GM18502 (cell line): ENCODE results near the gene SNAI3.

Experiments used
- ATAC-seq: cut with Tn5 transposase; IDR thresholded peaks from one replicate; pipeline ENCODE4 v1.9.1; 2021; ENCODE audit warnings: mild to moderate bottlenecking; ENCODE audit not compliant: unreplicated experiment, poor library complexity

SNAI3 gene

DNA sequence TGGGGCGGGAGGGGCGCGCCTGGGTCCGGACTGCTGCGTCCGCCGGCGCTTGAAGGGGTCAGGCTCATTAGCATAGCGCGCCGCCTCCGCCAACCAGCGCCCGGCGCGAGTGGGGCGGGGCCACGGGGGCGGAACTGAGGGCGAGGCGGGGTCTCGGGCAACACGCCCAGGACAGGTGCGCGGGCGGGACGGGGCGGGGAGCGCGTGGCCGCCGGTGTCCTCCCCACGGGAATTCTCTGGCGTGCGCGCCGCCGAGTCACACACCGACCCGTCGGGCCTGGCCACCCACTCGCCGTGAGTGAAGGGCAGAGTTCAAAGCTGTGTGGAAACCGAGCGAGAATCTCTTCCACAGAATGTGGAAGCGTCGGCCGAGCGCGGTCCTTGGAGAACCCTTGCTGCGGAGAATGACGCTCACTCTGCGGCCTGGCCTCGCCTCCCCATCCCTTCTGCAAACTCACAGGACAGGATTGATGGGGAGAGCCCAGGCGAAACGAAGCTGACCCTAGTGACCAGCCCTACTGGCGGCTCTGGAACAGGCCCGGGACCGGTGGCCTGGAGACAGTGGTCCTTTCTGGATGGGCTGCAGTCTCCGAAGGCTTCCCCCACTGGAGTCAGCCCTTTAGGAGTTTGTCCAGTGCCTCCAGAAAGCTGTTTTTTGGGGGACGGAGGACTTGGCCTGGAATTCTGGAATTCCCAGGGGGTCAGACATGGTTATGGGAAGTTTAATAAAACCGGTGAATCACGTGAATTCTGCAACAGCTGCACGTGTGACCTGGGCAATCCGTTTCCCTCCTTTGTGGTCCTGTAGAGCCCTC, at the start of gene SNAI3:
TSS of gene SNAI3 (minus strand) at position 69 of the 815 bp plus-strand sequence. CDS start 101 bp downstream, outside the sequence.
- ATAC-seq = peak; percentile 72

- ATAC-seq = no peak
Measured at GRCh38 chr16:88736088-88736487, 49.8 kb upstream of the SNAI3 start.

- ATAC-seq = no peak
Measured at GRCh38 chr16:88735616-88736015, 49.3 kb upstream of the SNAI3 start.

- no peak for ATAC-seq
Measured at GRCh38 chr16:88735121-88735520, 48.8 kb upstream of the SNAI3 start.

DNA sequence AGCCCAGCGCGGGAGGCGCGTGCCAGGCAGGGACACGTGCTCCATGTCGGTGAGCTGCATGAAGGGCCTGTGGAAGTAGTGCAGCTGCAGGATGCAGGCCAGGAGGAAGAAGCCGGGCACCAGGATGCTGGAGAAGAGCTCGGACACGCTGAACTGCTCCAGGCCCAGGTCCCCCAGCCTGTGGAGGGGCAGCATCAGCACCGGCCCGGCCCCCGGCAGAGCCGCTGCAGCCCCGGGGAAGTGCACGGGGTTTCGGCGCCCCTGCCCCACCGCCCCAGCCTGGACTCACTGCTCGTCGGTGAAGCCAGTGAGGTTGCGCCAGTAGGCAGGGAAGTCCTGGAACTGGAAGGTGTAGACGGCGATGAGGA, 48.0 kb upstream of the SNAI3 start:
- no peak for ATAC-seq

DNA sequence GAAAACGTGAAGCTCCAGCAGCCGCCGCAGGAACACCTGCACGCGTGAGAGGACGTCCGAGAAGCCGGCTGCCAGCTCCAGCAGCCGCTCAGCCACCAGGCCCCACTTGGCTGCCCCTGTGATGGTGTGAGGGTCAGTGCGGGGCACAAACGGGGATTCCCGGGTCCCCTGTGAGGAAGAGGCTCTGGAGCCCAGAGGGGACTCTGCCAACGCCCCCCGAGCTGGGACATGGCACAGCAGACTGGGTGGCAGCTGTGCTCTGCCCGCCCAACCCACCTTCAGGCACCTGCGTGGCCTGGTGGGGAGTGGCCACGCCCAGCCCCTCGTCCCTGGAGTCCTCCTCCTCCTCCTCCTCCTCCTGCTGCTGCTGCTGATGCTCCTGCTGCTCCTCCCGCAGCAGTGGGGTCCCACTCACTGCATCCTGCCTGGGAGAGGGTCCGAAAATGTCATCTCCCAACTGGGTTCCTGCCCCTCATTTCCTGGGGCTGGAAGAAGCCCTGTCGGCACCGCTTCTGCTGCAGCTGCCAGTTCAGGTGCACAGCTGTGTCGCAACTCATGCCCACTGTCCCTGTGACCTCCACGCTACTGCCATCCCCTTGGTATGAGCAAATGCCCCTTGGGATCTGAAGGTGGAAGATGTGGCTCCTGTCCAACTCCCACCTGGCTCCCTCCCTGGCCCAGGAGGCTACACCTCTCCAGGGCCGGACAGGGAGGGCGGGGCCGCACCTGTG, 47.5 kb upstream of the SNAI3 start:
- ATAC-seq = no peak

DNA sequence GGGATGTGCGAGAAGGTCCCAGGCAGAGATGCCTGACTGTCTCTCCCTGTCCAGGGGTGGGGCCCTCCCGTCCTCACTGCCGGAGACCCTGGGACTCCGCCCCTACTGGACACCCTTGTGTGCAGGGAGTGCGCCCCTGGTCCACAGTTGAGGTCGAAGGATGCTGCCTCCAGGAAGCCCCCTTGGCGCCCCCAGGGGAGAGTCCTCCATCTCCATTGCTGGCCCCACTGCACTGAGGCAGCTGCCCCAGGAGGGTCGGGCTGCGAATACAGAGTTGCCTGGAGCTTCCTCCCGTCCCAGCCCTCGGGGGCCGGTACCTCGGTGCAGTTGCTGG, 46.6 kb upstream of the SNAI3 start:
- ATAC-seq = no peak

- ATAC-seq = no peak
Measured at GRCh38 chr16:88732172-88732960, 46.1 kb upstream of the SNAI3 start.

DNA sequence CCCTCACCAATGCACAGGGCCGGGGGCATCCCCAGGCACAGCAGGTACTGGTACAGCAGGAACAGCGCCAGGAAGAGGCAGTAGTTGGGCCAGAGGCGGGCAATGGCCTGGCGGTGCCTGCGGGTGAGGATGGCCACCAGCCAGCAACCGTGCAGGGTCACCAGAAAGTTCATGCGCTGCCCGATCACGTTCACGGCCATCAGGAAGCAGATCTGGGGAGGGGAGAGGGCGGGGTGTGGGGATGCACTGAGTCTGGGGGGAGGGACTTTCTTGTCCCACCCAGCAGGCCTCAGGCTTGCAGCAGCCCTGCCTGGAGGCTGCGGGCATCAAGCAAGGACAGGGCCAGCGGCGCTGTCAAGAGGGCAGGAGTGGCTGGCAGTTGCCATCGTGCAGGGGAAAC, 45.4 kb upstream of the SNAI3 start:
- no peak for ATAC-seq

DNA sequence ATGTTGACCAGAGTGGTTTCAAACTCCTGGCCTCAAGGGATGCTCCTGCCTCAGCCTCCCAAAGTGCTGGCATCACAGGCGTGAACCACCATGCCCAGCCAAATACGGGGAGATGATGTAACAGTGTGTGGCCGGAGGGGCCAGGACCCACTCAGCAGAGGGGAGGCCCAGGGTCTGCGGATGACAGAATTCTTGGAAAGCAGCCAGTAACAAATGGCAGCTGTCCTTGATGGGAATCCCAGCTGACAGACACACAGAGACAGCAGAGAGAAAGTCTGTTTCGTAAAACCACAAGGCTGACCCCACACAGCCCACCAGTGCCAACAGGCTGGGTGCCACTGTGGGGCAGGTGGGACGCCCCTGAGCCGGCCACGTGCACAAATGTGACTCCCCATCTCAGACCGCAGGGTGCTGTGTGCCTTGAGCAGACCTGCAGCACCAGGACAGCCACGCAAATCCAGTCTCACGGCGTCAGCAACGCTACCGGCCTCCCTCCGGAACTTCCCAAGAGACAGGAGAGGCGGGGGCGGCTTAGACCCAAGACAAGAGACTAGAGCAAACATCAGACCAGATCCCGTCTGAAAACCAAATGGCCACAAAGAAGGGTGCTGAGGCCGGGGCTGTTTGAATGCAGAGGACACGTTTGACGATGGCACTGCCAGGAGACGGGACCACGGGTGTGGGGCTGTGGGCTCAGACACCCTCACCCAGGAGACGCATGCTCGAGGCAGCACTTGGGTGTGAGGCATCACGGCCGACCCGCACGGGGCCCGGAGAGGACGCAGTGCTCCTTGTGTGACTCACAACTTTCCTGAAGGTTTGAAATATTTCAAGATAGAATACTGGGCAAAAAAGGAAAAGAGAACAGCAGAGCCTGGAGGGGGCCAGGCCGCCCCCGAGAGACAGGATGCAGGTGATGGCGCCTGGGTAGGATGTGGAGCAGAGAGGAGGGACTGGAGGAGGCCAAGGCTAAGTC, 44.6 kb upstream of the SNAI3 start:
- no peak for ATAC-seq

GRCh38 chr16:88727871-88728270, 41.6 kb upstream of the SNAI3 start:
- no peak for ATAC-seq

DNA sequence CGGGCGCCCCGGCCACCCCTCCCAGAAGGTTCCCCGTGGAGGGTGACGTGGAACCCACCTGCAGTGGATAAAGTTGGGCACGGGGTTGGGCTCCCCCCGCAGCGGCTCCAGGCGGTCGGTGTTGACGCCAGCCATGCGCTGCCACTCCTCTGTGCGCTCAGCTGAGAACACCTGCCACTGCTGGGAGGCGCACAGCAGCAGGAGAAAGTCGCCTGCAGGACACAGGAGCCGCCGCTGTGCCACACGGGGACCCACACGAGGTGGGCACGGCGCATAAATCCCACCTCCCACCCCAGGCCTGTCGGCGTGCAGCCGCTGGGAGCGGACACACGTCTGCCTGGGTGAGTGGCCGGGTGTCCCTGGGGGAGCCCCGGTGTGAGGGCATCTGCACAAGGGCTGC, 40.7 kb upstream of the SNAI3 start:
- no peak for ATAC-seq

GRCh38 chr16:88726408-88726749, 40.1 kb upstream of the SNAI3 start:
- no peak for ATAC-seq

- no peak for ATAC-seq
Measured at GRCh38 chr16:88725609-88726407, 39.5 kb upstream of the SNAI3 start.

DNA sequence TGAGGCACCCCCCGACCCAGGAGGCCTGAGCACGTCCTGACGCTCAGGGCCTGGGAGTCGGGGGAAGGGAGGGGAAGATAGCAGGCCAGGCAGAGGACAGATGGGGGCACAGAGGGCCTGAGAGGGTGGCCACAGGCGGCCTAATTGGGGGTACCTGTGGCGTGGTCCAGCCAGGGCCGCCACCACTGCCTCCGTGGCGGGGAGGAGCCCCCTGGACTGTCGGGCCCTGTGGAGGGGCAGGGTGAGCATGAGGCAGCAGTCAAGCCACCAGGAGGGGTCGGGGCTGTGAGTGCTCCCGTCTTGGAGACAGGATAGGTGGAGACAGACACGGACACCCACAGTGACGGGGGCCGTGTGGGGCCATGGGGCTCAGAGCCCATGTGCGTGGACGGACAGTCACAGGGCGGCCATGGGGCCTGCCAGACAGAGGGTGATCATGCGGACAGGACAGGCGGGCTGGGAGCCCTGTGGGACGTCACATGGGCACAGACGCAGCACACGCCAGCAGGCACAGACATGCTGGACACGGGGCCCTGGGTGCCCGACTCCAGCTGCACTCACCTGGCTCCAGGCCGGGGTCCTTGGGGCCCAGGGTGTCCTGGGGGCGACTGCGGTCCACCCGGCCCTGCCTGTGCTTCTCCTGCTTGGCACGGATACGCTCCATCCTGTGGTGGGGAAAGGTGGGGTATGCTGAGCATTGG, 38.7 kb upstream of the SNAI3 start:
- no peak for ATAC-seq

DNA sequence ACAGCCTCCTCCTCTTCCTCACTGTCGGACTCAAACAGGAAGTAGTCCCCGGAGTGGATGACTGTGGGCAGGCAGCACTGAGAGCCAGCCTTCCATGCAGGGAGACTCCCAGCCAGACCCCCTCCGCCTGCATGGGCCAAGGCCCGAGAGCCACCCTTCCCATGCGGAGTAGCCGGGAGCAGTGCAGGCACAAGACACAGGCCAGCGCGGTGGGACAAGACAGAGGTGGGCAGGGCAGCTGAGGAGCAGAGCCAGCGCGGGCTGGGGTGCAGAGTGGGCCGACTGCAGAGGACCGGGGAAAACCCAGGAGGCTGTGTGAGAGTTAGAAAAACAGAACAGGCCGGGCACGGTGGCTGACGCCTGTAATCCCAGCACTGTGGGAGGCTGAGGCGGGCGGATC, 37.6 kb upstream of the SNAI3 start:
- no peak for ATAC-seq

DNA sequence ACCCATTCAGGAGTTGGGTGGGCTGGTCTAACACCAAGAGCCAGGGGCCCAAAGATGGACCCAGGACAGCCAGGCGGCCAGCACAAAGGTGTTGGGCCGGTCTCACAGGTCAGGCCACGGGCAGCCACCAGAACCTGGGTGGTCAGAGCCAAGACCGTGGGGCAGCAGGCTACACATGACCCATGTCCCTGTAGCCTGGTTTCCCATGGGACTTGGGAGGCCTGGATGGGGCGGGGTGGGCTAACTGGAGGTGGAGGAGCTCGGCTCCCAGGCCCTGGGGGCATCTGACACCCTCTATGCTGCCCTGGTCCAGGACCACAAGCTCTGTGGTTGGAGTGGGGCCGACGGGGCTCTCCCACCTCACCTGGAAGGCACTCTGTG, 37.2 kb upstream of the SNAI3 start:
- ATAC-seq = no peak

- ATAC-seq = no peak
Measured at GRCh38 chr16:88722784-88723506, 36.6 kb upstream of the SNAI3 start.
